DOHH2 (cell line): Measurements from ENCODE around the gene BIN1.

ENCODE experiments used
- CTCF ChIP-seq: fragments of 200-600 bp; sonication (generic); IDR thresholded peaks from one replicate; pipeline ENCODE4 v1.5.1; 2014; ENCODE audit warnings: antibody characterized with exemption, mild to moderate bottlenecking, low read depth, low read length; ENCODE audit not compliant: poor library complexity, severe bottlenecking
- EZH2phosphoT487 ChIP-seq: fragments of 200-600 bp; sonication (generic); IDR thresholded peaks from 2 replicates; pipeline ENCODE4 v1.6.1; 2017; ENCODE audit warnings: borderline replicate concordance, mild to moderate bottlenecking, antibody characterized with exemption, low read length, moderate library complexity, mixed read lengths

- TF ChIP-seq CTCF: no peak
- TF ChIP-seq EZH2phosphoT487: no peak
These were observed 31.3 kb upstream of the BIN1 start for GRCh38 chr2:127138281-127138680.
